Duodenal mucosa (tissue), 2 donors: ENCODE data around the gene MRPL52.
"Not testable (repeated sequence)": the region's sequence is repeated elsewhere in the genome, so short reads cannot be mapped to it uniquely, and the experiment has no call there.

Experiments
- H3K27ac ChIP-seq: one replicate; pipeline ENCODE4 v1.7.0; 2013; ENCODE audit warnings: low read depth, low read length
- H3K27me3 ChIP-seq, 2 donors: one replicate each; pipeline ENCODE4 v1.7.0; 2013; ENCODE audit warnings: low read length in 2 of 2, control low read depth in 1 of 2; ENCODE audit not compliant: insufficient read depth in 2 of 2, control insufficient read depth in 1 of 2
- H3K36me3 ChIP-seq, 2 donors: one replicate each; pipeline ENCODE4 v1.7.0; 2013; ENCODE audit warnings: low read length in 2 of 2, control low read depth in 1 of 2; ENCODE audit not compliant: insufficient read depth in 2 of 2, control insufficient read depth in 1 of 2
- H3K4me1 ChIP-seq, 2 donors: one replicate each; pipeline ENCODE4 v1.7.0; 2013; ENCODE audit warnings: low read length in 2 of 2, control low read depth in 1 of 2; ENCODE audit not compliant: insufficient read depth in 2 of 2, control insufficient read depth in 1 of 2
- H3K4me3 ChIP-seq, 2 donors: one replicate each; pipeline ENCODE4 v1.7.0; 2013; ENCODE audit warnings: low read length in 2 of 2, low read depth in 1 of 2
- H3K9ac ChIP-seq, 2 donors: one replicate each; pipeline ENCODE4 v1.7.0; 2013; ENCODE audit warnings: low read length in 2 of 2, low read depth in 1 of 2
- H3K9me3 ChIP-seq, 2 donors: one replicate each; pipeline ENCODE4 v1.7.0; 2013; ENCODE audit warnings: low read length in 2 of 2, control low read depth in 1 of 2; ENCODE audit not compliant: control insufficient read depth in 1 of 2

Gene MRPL52

DNA sequence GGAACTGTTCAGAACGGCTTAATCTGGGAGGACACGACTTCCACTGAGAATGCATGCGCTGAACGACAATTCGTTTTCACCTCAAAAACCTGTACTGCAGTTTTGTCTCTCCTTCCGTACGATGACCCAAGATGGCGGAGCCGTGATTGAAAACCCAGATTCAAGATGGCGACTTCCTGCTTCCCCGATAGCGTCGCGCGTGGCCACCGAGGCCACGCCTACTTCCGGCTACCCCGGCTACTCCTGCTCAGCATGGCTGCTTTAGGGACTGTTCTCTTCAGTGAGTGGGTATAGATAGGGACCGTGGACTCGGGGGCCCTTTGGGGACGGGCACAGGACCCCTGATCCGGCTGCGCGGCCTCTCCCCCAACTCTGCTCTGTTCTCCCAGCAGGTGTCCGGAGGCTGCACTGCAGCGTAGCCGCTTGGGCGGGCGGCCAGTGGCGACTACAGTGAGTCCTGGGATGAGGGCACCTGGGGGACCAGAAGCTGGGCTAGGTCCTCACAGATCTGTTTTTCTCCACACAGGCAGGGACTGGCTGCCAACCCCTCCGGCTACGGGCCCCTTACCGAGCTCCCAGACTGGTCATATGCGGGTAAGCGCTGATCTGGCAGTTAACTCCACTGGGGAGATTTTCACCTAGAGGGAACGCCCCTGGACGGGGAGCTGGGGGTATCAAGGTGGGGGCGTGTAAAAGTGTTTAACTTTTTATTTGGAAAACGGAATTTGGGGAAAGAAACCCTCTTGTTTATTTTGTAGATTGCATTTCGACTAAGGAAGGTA lies at the start of gene MRPL52:
TSS of gene MRPL52 (plus strand) at position 227 of the 782 bp plus-strand sequence. CDS start at position 253, 26 bp downstream.
- Histone ChIP-seq H3K27ac (peak within 1 kb of the TSS; percentile 68), H3K4me3 (peak within 1 kb of the TSS; percentile 89 to 99), H3K4me1 (peaks cover 10 to 13% of the 10 kb centered on the region in 2 donors), H3K36me3 (peaks cover 4 to 13% of the 10 kb centered on the region in 2 donors), H3K9ac (peak within 1 kb of the TSS; percentile 89 to 94), H3K27me3 (no peaks in the 10 kb centered on the region), H3K9me3 (no peaks in the 10 kb centered on the region)

DNA sequence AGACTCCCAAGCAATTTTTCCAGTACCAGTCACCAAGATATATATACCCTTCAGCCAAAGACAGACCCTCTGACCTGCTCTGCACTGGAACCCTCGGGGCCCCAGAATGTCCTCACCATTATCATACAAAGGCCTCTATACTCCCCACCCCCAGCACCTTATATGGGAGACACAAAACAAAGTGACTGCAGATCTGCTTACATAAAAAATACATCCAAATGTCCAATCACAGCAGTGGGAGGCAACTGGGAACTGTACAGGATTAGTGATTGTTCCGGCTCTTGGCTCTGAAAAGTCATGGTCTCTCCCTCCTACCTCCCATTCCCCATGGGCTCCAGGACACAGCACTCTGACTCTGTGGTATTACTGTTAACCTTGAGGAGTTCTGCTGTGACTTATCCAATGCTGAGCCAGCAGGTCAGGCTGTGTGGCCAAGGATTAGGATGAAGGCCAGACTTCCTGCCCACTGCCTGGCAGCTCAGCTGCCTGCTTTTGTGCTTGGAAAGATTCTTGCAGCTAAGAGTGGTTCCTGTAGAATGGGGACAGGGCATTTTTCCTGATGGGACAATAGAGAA lies 49.5 kb upstream of the MRPL52 start:
- H3K36me3 ChIP-seq = peaks cover 0 to 15% of the 10 kb centered on the region in 2 donors
- H3K4me1 ChIP-seq = peaks cover 14 to 19% of the 10 kb centered on the region in 2 donors
- H3K27me3 ChIP-seq = no peaks in the 10 kb centered on the region
- H3K9ac ChIP-seq = no peak overlapping the region
- H3K27ac ChIP-seq = no peak overlapping the region
- H3K9me3 ChIP-seq = no peaks in the 10 kb centered on the region
- no peak overlapping the region for H3K4me3 ChIP-seq

DNA sequence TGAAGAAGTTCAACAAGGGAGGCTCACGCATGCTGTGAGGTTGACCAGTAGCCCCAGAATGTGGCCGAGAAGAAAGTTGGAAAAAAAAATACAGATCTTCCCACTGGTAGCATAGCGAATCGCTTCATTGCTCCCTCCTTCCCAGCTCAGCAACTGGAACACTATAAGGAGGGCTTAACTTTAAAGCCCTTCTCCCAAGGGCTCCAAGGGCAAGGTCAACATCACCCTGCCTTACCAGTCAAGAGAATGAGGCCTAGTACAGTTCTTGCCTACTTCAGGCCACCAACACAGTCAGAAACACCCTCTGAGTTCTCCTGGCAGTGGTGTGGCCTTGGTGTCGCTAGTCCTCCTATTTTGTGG lies 48.8 kb upstream of the MRPL52 start:
- H3K4me1 ChIP-seq = peaks cover 14 to 19% of the 10 kb centered on the region in 2 donors
- no peaks in the 10 kb centered on the region for H3K9me3 ChIP-seq
- H3K4me3 ChIP-seq = no peak overlapping the region
- no peaks in the 10 kb centered on the region for H3K27me3 ChIP-seq
- H3K27ac ChIP-seq = no peak overlapping the region
- H3K9ac ChIP-seq = no peak overlapping the region
- peaks cover 0 to 8% of the 10 kb centered on the region in 2 donors for H3K36me3 ChIP-seq

DNA sequence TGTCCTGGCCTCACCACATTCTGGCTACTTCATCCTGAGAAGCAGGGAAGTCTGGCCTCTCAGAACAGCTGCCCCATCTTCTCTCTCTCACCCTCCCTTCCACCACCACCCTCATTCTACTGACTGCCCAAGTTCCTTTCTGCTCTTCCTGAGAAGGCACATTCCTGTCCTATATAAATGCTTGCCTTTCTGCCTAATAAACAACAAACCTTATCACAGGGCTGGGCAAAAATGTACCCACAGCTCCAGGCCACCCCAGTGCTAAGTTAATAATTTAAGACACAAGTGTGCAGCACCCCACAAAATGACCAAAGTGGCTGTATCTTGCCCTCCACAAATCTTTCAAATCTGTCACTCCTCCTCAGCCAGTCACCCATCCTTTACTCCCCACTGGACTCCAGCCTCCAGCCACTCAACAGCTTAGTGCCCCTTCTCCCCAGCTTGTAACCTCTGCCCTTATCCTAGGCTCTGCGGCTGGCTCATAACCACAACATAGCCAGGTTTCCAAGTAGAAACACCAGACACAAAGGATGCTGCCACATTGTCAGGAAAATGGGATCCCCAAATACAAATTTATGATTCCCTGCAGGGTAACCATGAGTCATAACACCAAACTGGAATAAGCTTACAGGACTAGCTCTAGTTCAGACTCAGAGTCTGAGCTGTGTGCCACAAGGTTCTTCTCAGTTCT lies 48.2 kb upstream of the MRPL52 start:
- H3K4me1 ChIP-seq = peaks cover 14 to 19% of the 10 kb centered on the region in 2 donors
- no peak overlapping the region for H3K4me3 ChIP-seq
- no peaks in the 10 kb centered on the region for H3K9me3 ChIP-seq
- H3K9ac ChIP-seq = no peak overlapping the region
- no peaks in the 10 kb centered on the region for H3K27me3 ChIP-seq
- peaks cover 0 to 3% of the 10 kb centered on the region in 2 donors for H3K36me3 ChIP-seq
- H3K27ac ChIP-seq = no peak overlapping the region

DNA sequence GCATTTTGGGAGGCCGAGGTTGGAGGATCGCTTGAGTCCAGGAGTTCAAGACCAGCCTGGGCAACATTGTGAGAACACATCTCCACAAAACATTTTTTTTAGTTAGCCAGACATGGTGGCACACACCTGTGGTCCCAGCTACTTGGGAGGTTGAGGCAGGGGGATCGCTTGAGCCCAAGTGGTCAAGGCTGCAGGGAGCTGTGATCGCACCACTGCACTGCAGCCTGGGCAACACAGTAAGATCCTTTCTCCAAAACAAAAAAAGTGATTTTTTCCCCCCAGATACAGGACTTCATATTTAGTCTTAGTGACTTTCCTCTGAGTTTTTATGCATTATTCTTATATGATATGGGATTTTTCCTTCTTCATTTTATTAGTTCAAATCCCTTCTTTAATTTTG lies 43.0 kb upstream of the MRPL52 start:
- H3K4me3 ChIP-seq = no peak overlapping the region
- peaks cover 2 to 4% of the 10 kb centered on the region in 2 donors for H3K4me1 ChIP-seq
- H3K9me3 ChIP-seq = no peaks in the 10 kb centered on the region
- no peak overlapping the region for H3K27ac ChIP-seq
- H3K27me3 ChIP-seq = no peaks in the 10 kb centered on the region
- H3K9ac ChIP-seq = no peak overlapping the region
- H3K36me3 ChIP-seq = no peaks in the 10 kb centered on the region

DNA sequence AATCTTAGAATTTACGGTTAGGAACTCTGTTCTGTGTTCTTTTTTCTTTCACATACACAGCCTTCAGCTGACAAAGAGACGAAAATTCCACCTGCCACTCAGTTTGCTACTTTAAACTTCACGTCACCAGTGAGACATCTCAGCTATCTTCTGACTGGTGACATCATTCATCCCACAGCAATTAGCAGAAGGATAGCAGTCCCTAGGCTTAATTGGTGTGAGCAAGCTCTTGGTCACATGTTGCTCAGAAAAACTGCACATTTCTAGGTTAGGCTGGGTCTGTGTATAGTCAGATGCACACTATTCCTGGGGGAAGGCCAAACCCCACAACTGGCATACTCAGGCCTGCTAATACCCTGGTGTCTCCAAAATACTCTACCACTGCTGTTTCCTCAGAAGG lies 38.4 kb upstream of the MRPL52 start:
- Histone ChIP-seq H3K9ac (no peak overlapping the region), H3K4me3 (no peak overlapping the region), H3K4me1 (peaks cover 7% of the 10 kb centered on the region in 2 donors), H3K36me3 (no peaks in the 10 kb centered on the region), H3K9me3 (no peaks in the 10 kb centered on the region), H3K27ac (no peak overlapping the region), H3K27me3 (no peaks in the 10 kb centered on the region)

DNA sequence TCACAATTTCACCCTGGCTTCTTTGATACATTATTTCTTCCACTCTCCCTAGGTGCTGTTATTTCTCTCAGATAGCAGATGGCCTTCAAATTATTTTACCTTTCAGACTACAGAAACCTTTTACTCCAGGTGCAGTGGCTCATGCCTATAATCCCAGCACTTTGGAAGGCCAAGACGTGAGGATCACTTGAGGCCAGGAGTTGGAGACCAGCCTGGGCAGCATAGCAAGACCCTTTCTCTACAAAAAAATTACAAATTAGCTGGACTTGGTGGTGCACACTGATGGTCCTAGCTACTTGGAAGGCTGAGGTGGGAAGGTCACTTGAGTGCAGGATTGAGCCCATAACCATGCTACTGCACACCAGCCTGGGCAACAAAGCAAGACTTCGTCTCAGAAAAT lies 37.5 kb upstream of the MRPL52 start:
- Histone ChIP-seq H3K4me1 (peaks cover 15% of the 10 kb centered on the region in 2 donors), H3K4me3 (no peak overlapping the region), H3K9ac (no peak overlapping the region), H3K36me3 (no peaks in the 10 kb centered on the region), H3K9me3 (no peaks in the 10 kb centered on the region), H3K27me3 (no peaks in the 10 kb centered on the region), H3K27ac (no peak overlapping the region)

DNA sequence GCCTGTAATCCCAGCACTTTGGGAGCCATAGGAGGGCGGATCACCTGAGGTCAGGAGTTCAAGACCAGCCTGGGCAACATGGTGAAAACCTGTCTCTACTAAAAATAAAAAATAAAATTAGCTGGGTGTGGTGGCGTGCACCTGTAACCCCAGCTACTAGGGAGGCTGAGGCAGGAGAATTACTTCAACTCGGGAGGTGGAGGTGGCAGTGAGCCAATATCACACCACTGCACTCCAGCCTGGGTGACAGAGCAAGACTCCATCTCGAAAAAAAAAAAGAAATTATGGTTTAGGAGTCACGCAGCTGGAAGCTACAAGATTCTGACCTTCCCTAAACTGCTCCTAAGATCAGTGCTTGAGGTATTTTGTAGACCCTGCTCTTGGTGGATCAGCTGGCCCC lies 36.1 kb upstream of the MRPL52 start:
- H3K4me3 ChIP-seq = not testable (repeated sequence)
- peaks cover 23 to 24% of the 10 kb centered on the region in 2 donors for H3K4me1 ChIP-seq

DNA sequence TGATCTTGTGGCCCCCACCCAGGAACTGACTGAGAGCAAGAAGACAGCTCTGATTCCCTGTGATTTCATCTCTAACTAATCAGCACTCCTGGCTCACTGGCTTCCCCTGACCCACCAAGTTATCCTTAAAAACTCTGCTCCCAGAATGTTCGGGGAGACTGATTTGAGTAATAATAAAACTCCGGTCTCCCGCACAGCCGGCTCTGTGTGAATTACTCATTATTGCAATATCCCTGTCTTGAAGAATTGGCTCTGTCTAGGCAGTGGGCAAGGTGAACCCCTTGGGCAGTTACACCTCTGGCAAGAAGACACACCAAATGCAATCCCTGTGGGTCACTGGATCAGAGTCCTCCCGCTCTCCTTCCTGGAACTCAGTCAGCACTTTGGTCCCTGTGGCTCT lies 35.7 kb upstream of the MRPL52 start:
- H3K9me3 ChIP-seq = no peaks in the 10 kb centered on the region
- no peak overlapping the region for H3K27ac ChIP-seq
- no peak overlapping the region for H3K4me3 ChIP-seq
- H3K9ac ChIP-seq = no peak overlapping the region
- H3K27me3 ChIP-seq = no peaks in the 10 kb centered on the region
- peaks cover 28 to 29% of the 10 kb centered on the region in 2 donors for H3K4me1 ChIP-seq
- H3K36me3 ChIP-seq = no peaks in the 10 kb centered on the region

More for the DNA sequence above, 36.1 kb upstream of the MRPL52 start:
- not testable (repeated sequence) for H3K9me3 ChIP-seq, H3K27ac ChIP-seq, H3K9ac ChIP-seq, H3K36me3 ChIP-seq, H3K27me3 ChIP-seq

DNA sequence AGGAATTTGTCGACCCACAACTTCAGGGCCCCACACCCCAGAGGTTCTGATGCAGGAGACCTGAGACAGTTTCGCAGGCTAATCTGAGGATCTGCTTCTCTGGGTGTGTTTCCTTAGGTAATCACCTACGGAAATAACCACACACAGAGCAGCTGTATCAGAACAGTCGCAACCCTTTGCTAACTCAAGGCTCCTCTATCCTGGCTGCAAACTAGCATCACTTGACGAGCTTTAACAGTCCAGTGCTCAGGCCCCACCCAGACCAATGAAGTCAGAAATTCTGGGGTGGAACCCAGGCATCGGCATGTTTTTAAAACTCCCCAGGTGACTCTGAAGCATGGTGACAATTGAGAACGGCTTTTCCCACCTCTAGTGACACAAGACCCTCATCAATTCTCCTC lies 35.1 kb upstream of the MRPL52 start:
- H3K9me3 ChIP-seq = no peaks in the 10 kb centered on the region
- H3K27ac ChIP-seq = no peak overlapping the region
- H3K36me3 ChIP-seq = no peaks in the 10 kb centered on the region
- no peak overlapping the region for H3K4me3 ChIP-seq
- no peak overlapping the region for H3K9ac ChIP-seq
- peaks cover 29 to 31% of the 10 kb centered on the region in 2 donors for H3K4me1 ChIP-seq
- no peaks in the 10 kb centered on the region for H3K27me3 ChIP-seq
